Activated CD4-positive, alpha-beta memory T cell treated with anti-CD3 and anti-CD28 coated beads for 36 hours (primary cell): Measurements from ENCODE around the gene TSPEAR. TPM values are rescaled to one million over a fixed set of nuclear protein-coding genes. Genes with fewer than 3 reads are reported as not detected.

Experiments
- CTCF ChIA-PET: fragments of 350-600 bp; sonication (Branson Sonifier 250); formaldehyde crosslinking; loops from one replicate; lab custom pipeline; 2021; ENCODE audit warnings: antibody characterized with exemption, inconsistent platforms; lab: Charles Lee
- POLR2A ChIA-PET: fragments of 350-600 bp; sonication (Branson Sonifier 250); formaldehyde crosslinking; loops from one replicate; lab custom pipeline; 2021; ENCODE audit warnings: antibody characterized with exemption; lab: Charles Lee
- DNase-seq: peaks from one replicate; pipeline ENCODE4 v3.0.0-alpha.2; 2020
- H3K27ac Mint-ChIP-seq: one replicate; pipeline ENCODE4 v1.8.0; 2021; ENCODE audit warnings: mixed read lengths
- H3K27me3 Mint-ChIP-seq: one replicate; pipeline ENCODE4 v1.8.0; 2021; ENCODE audit warnings: mixed read lengths
- H3K36me3 Mint-ChIP-seq: one replicate; pipeline ENCODE4 v1.8.0; 2021; ENCODE audit warnings: mixed read lengths
- H3K4me1 Mint-ChIP-seq: one replicate; pipeline ENCODE4 v1.8.0; 2021; ENCODE audit warnings: low read depth, mixed read lengths
- H3K4me3 Mint-ChIP-seq: one replicate; pipeline ENCODE4 v1.8.0; 2021; ENCODE audit warnings: mild to moderate bottlenecking, mixed read lengths
- H3K9me3 Mint-ChIP-seq: one replicate; pipeline ENCODE4 v1.8.0; 2021; ENCODE audit warnings: mixed read lengths
- intact Hi-C: fragments of 100-400 bp; cut with micrococcal nuclease; formaldehyde crosslinking; loops from one replicate; pipeline ENCODE4 v1.15.1; 2023
- total RNA-seq, 2 experiments: library from RNA; stranded (reverse); gene quantifications; one replicate each; pipeline ENCODE4 v1.2.3, GENCODE V29; 2021

The TSPEAR gene
- total RNA-seq, 2 experiments from 2014 or later, result not detected

GRCh38 chr21:44495611-44496563, 215.5 kb downstream of the TSPEAR start:
- POLR2A ChIA-PET, result no interaction called here
- no peak for DNase-seq
- Mint-ChIP-seq H3K4me1 (no peaks in the 10 kb centered on the region), H3K36me3 (no peaks in the 10 kb centered on the region), H3K4me3 (no peak overlapping the region), H3K27ac (no peak overlapping the region), H3K9me3 (peaks cover 15% of the 10 kb centered on the region), H3K27me3 (peaks cover 22% of the 10 kb centered on the region)
- CTCF ChIA-PET, result interaction anchor here (0.9 to 2.1 kb wide), 2 partner anchors 15 to 18 kb away, joined by 3 to 7 read pairs; no protein-coding TSS in a partner anchor
- intact Hi-C loops, result no loop called here

GRCh38 chr21:44494956-44495355, 216.4 kb downstream of the TSPEAR start:
- CTCF ChIA-PET, result interaction anchor here (0.8 to 2.1 kb wide), 3 partner anchors 15 to 380 kb away, joined by 3 to 7 read pairs (median 5); no protein-coding TSS in a partner anchor

GRCh38 chr21:44494418-44494817, 217.0 kb downstream of the TSPEAR start:
- H3K4me1 Mint-ChIP-seq, result no peaks in the 10 kb centered on the region
- no peak overlapping the region for H3K4me3 Mint-ChIP-seq
- H3K27ac Mint-ChIP-seq, result no peak overlapping the region
- POLR2A ChIA-PET, result no interaction called here
- no peak for DNase-seq
- H3K36me3 Mint-ChIP-seq, result no peaks in the 10 kb centered on the region
- peaks cover 22% of the 10 kb centered on the region for H3K27me3 Mint-ChIP-seq
- intact Hi-C loops, result no loop called here
- peaks cover 15% of the 10 kb centered on the region for H3K9me3 Mint-ChIP-seq
- CTCF ChIA-PET, result interaction anchor here (0.8 to 2.1 kb wide), 5 partner anchors 14 to 381 kb away, joined by 3 to 7 read pairs (median 4); partner anchors contain the start of gene UBE2G2

More at GRCh38 chr21:44494956-44495355, 216.4 kb downstream of the TSPEAR start:
- H3K36me3 Mint-ChIP-seq, result no peaks in the 10 kb centered on the region
- H3K27ac Mint-ChIP-seq, result no peak overlapping the region
- peaks cover 15% of the 10 kb centered on the region for H3K9me3 Mint-ChIP-seq
- intact Hi-C loops, result no loop called here
- no peaks in the 10 kb centered on the region for H3K4me1 Mint-ChIP-seq
- no peak for DNase-seq
- no peak overlapping the region for H3K4me3 Mint-ChIP-seq
- peaks cover 22% of the 10 kb centered on the region for H3K27me3 Mint-ChIP-seq
- POLR2A ChIA-PET, result no interaction called here

- Mint-ChIP-seq H3K36me3 (no peaks in the 10 kb centered on the region), H3K9me3 (peaks cover 17% of the 10 kb centered on the region), H3K27ac (no peak overlapping the region), H3K4me1 (no peaks in the 10 kb centered on the region), H3K4me3 (no peak overlapping the region), H3K27me3 (peaks cover 21% of the 10 kb centered on the region)
- CTCF ChIA-PET, result no interaction called here
- DNase-seq, result no peak
- intact Hi-C loops, result no loop called here
- POLR2A ChIA-PET, result no interaction called here
Measured at GRCh38 chr21:44492567-44493385, 218.6 kb downstream of the TSPEAR start.

GRCh38 chr21:44490816-44491215, 220.6 kb downstream of the TSPEAR start:
- DNase-seq, result no peak
- CTCF ChIA-PET, result interaction anchor here (0.8 to 1.4 kb wide), 3 partner anchors 11 to 83 kb away, joined by 3 to 6 read pairs (median 4); no protein-coding TSS in a partner anchor
- Mint-ChIP-seq H3K4me1 (no peaks in the 10 kb centered on the region), H3K36me3 (no peaks in the 10 kb centered on the region), H3K4me3 (no peak overlapping the region), H3K27ac (no peak overlapping the region), H3K27me3 (peaks cover 11% of the 10 kb centered on the region), H3K9me3 (peaks cover 18% of the 10 kb centered on the region)
- POLR2A ChIA-PET, result no interaction called here
- intact Hi-C loops, result no loop called here

- no peaks in the 10 kb centered on the region for H3K36me3 Mint-ChIP-seq
- no peak overlapping the region for H3K4me3 Mint-ChIP-seq
- CTCF ChIA-PET, result interaction anchor here (0.8 to 1.4 kb wide), 3 partner anchors 11 to 83 kb away, joined by 3 to 6 read pairs (median 4); no protein-coding TSS in a partner anchor
- peaks cover 11% of the 10 kb centered on the region for H3K27me3 Mint-ChIP-seq
- POLR2A ChIA-PET, result no interaction called here
- peaks cover 18% of the 10 kb centered on the region for H3K9me3 Mint-ChIP-seq
- H3K27ac Mint-ChIP-seq, result no peak overlapping the region
- H3K4me1 Mint-ChIP-seq, result no peaks in the 10 kb centered on the region
- no peak for DNase-seq
- intact Hi-C loops, result no loop called here
Measured at GRCh38 chr21:44490405-44490804, 221.0 kb downstream of the TSPEAR start.

- Mint-ChIP-seq H3K36me3 (no peaks in the 10 kb centered on the region), H3K4me3 (no peak overlapping the region), H3K27me3 (peaks cover 9% of the 10 kb centered on the region), H3K27ac (no peak overlapping the region), H3K9me3 (peaks cover 18% of the 10 kb centered on the region), H3K4me1 (no peaks in the 10 kb centered on the region)
- DNase-seq, result no peak
- intact Hi-C loops, result no loop called here
- CTCF ChIA-PET, result interaction anchor here (1.4 kb wide), 1 partner anchor 12 kb away, joined by 6 read pairs; no protein-coding TSS in a partner anchor
- POLR2A ChIA-PET, result no interaction called here
Measured at GRCh38 chr21:44489962-44490361, 221.4 kb downstream of the TSPEAR start.

- CTCF ChIA-PET, result interaction anchor here (0.7 to 1.2 kb wide), 4 partner anchors 11 to 222 kb away, joined by 3 to 4 read pairs (median 3); no protein-coding TSS in a partner anchor
- intact Hi-C loops, result no loop called here
- POLR2A ChIA-PET, result no interaction called here
- Mint-ChIP-seq H3K27me3 (peaks cover 9% of the 10 kb centered on the region), H3K4me1 (no peaks in the 10 kb centered on the region), H3K9me3 (peaks cover 12% of the 10 kb centered on the region), H3K27ac (no peak overlapping the region), H3K36me3 (no peaks in the 10 kb centered on the region), H3K4me3 (no peak overlapping the region)
- peak; percentile 76 for DNase-seq
Measured at GRCh38 chr21:44487831-44488230, 223.5 kb downstream of the TSPEAR start.

- POLR2A ChIA-PET, result no interaction called here
- Mint-ChIP-seq H3K4me1 (no peaks in the 10 kb centered on the region), H3K36me3 (no peaks in the 10 kb centered on the region), H3K27me3 (no peaks in the 10 kb centered on the region), H3K27ac (no peak overlapping the region), H3K9me3 (peaks cover 3% of the 10 kb centered on the region), H3K4me3 (no peak overlapping the region)
- CTCF ChIA-PET, result no interaction called here
- intact Hi-C loops, result no loop called here
- DNase-seq, result no peak
Measured at GRCh38 chr21:44486302-44486701, 225.1 kb downstream of the TSPEAR start.

- Mint-ChIP-seq H3K4me1 (no peaks in the 10 kb centered on the region), H3K36me3 (no peaks in the 10 kb centered on the region), H3K27ac (no peak overlapping the region), H3K9me3 (peaks cover 3% of the 10 kb centered on the region), H3K27me3 (no peaks in the 10 kb centered on the region), H3K4me3 (no peak overlapping the region)
- intact Hi-C loops, result no loop called here
- ChIA-PET CTCF (no interaction called here), POLR2A (no interaction called here)
- DNase-seq, result no peak
Measured at GRCh38 chr21:44485796-44486195, 225.6 kb downstream of the TSPEAR start.

- H3K27me3 Mint-ChIP-seq, result no peaks in the 10 kb centered on the region
- H3K4me1 Mint-ChIP-seq, result no peaks in the 10 kb centered on the region
- ChIA-PET POLR2A (no interaction called here), CTCF (no interaction called here)
- intact Hi-C loops, result no loop called here
- H3K9me3 Mint-ChIP-seq, result peaks cover 3% of the 10 kb centered on the region
- H3K4me3 Mint-ChIP-seq, result peak overlapping the region; percentile 42
- peak; percentile 20 for DNase-seq
- no peak overlapping the region for H3K27ac Mint-ChIP-seq
- H3K36me3 Mint-ChIP-seq, result no peaks in the 10 kb centered on the region
Measured at GRCh38 chr21:44485254-44485793, 226.0 kb downstream of the TSPEAR start.
